C1 segment of cervical spinal cord (tissue), 14 donors: ENCODE data around the gene MREG.
"Not testable (repeated sequence)": the region's sequence is repeated elsewhere in the genome, so short reads cannot be mapped to it uniquely, and the experiment has no call there.

Experiments
- DNase-seq, 14 donors: peaks; one replicate each; lab custom pipeline; 2025; lab: John Stamatoyannopoulos, UW

Gene MREG

GRCh38 chr2:215988556-215989207, 24.7 kb downstream of the MREG start:
- DNase-seq = not testable (repeated sequence)

GRCh38 chr2:215985257-215985656, 28.1 kb downstream of the MREG start:
- no peak for DNase-seq

- no peak for DNase-seq
These were observed 28.7 kb downstream of the MREG start for GRCh38 chr2:215984661-215985060.

GRCh38 chr2:215983581-215984351, 29.6 kb downstream of the MREG start:
- no peak for DNase-seq

GRCh38 chr2:215982465-215982875, 30.9 kb downstream of the MREG start:
- DNase-seq = no peak

- DNase-seq = no peak
These were observed 32.2 kb downstream of the MREG start for GRCh38 chr2:215981115-215981514.

DNA sequence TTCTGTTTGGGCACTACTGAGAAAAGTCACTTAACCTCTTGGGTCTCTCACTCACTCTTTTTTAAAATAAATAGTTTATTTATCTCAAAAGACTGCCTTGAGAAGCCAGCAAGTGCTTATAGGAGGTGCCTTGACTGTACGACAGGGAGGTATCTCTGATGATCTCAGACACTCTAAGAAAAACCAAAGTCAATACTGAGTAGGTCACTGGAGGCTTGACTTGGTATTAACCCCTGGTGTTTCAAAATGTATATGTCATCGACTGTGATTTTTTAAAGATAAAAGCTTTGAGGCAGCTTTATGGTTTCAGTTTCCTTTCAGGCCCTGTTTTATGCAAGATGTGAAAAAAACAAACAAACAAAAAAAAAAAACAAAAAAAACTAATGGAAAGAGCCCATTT, 33.7 kb downstream of the MREG start:
- DNase-seq = no peak

GRCh38 chr2:215974700-215975429, 38.5 kb downstream of the MREG start:
- DNase-seq = no peak

- peak in 1 of 14 donors; percentile 39 for DNase-seq
These were observed 39.2 kb downstream of the MREG start for GRCh38 chr2:215973954-215974699.

DNA sequence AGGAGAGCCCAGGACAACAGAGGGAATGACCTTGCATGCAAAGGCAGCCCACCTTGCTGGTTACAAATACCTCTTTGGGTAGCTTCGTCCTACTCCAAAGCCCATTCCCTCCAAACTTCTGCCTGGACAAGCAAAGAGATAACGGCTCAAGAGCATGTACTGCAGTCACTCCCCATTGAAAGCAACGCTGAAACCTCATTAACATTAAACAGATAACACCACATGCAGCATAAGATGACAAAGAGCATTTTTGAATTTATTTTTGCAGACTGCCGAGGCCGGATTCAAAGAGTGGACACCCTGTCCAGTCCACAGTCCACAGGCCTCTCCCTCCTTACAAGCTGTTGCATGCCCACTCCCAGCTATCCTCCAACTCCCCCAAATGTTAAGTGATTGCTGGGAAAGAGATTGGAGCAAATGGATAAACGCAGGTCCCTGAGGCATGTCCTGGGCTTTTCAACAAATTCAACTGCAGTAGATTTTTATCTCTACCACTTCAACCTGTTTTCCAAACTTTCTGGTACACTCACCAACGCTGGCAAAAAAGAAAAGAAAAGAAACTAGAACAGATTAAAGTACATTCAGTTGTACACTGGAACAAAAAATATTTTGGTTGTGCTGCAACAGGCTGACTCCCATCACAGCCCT, 40.1 kb downstream of the MREG start:
- DNase-seq = no peak

DNA sequence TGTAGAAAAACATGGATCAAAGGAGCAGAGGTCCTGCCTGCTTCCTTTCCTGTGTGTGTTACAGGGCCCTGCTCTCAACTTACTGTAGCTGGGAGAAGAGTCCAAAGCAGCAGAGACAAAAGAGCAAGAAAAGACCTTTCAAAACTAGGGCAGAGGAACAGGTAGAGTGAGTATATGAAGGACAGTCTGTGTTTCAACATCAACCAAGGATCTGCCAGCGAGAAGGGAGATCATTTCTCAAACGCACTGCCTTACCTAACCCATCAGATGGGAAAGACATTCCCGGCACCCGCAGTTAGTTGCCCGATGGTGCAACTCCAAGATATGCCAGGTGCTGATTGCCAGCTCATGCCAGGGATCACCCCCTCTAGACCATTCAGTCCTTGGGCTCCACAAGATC, 41.7 kb downstream of the MREG start:
- no peak for DNase-seq

- DNase-seq = not testable (repeated sequence)
These were observed 42.5 kb downstream of the MREG start for GRCh38 chr2:215970894-215971293.

GRCh38 chr2:215970425-215970824, 42.9 kb downstream of the MREG start:
- no peak for DNase-seq

DNA sequence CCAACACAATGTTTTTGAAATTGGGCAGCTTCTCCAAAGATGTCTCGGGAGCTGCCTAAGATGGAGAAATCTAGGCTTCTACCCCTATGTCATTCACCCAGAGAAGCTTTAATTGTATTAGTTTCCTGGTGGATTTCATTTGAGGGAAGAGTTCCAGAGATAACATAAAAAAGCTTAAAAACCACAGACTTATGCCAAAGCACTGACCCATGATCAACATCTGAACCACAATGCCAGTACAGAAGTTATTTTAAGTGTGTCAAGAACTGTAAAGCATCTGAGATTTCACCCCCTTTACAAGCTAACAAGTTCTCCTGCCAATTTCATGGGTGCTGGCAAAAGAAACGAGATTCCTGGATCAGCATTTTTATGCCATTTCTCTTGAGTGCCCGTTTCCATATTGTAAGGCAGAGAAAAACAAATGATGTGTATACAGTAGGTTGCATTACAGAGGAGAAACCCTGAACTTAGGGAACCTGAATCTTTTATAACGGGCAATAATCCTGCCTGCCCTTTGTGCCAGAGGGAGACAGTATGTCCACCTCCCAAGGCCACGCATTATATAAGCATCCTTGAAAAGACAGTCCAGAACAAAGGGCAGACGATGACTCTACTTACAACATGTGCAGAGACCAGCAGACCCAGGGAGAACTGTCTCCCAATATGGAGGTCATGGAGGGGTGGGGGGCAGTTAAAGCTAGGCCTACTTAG, 44.1 kb downstream of the MREG start:
- no peak for DNase-seq

GRCh38 chr2:215968499-215968898, 44.9 kb downstream of the MREG start:
- DNase-seq = no peak

DNA sequence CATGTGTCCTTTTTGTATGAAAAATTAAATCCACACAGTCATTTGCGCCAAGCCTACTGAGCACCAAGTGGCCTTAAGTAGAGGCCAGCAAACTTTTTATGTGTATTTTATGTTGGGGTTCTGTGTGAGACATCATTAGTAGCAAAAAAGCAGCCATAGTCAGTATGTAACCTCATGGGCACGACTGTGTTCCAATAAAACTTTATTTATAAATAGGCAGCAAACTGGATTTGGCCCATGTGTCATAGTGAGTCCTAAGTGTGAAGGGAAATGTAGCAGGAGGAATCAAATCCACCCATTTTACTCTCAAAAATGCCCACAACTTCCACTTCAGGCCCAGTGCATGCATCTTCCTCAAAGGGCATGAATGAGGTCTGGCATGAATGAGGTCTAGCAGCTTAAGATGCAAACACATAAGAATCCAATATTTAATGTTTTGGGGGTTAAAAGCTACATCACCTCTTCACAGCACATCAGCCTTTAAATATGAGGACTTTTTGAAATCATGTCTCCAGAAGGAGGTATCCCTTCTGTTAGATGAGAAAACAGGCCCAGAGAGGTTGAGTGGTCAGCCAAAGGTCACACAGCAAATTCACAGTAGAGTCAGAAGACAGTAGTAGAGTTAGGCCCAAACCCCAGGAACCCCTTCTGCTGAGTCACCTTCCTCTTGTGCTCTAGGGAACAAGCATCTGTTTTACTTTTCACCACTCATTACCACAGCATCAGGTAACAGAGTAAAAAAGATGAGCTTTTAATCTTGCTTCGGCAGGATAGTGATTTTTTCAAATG, 45.6 kb downstream of the MREG start:
- no peak for DNase-seq

- DNase-seq = no peak
These were observed 46.4 kb downstream of the MREG start for GRCh38 chr2:215966951-215967350.

DNA sequence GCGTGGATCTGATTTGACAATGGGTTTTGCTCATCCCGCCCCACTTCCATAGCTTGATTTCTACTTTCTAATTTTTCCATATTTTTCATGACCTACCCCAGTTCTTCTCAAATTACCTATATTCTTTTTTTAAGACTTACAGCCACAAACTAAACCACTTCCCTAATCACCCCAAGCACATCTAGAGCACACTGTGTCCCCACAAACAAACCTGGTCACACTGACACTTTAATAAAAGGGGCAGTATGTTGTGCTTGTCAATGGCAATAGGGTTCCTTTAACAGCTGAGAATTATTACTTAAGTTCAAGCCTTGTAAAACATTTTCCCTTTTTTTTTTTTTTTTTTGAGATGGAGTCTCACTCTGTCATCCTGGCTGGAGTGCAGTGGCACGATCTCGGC, 47.1 kb downstream of the MREG start:
- no peak for DNase-seq

DNA sequence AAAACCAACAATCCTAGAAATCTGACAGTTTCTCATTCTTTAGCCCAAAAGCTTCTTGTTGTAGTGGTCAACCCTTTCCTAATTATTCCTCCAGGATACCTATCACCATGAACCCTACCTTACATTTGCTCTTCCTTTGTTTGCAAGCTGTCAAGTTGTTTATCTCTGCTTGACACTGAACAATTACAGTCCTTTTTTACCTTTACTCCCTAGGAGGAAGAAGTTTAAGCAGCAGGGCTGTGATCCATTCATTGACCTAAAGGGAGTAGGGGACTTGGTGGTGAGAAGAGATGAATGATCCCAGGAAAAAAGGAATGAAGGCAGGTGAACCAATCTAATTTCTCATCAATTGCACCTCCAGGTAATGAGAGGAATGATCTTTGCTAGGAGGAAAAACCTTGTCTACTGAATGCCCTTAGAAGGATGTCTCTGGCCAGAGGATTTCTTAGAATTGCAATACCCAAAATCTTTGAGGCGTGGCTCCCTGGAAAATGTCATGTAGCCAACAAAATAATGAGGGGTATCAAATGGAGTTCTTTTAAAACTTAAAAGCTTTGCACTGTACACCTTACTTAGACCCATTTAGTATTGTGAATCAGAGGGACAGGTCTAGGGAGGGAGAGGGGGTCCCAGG, 47.7 kb downstream of the MREG start:
- no peak for DNase-seq
